ENCODE data around the gene MIEN1.
A peak's percentile ranks its signal among the peaks of the same experiment; 100 is the strongest.

MIEN1 gene

GRCh38 chr17:39687546-39688474 is 42.5 kb downstream of the MIEN1 start, which contains the start of gene PGAP3:
Gene PGAP3, minus strand, starts transcription at chr17:39688057. Its CDS starts 43 bp downstream, at chr17:39688014.
- H3K4me3 ChIP-seq (ENCODE audit: low read length): peak within 1 kb of the TSS; percentile 66
- peaks cover 19% of the 10 kb centered on the region for H3K4me1 ChIP-seq (ENCODE audit: insufficient read depth, low read length)
- H3K36me3 ChIP-seq (ENCODE audit: insufficient read depth, low read length): peaks cover 13% of the 10 kb centered on the region; the same call in 1 of the 2 replicates
- H3K27me3 ChIP-seq (ENCODE audit: insufficient read depth, low read length): no peaks in the 10 kb centered on the region
- H3K9me3 ChIP-seq (ENCODE audit: insufficient read depth, low read depth, low read length): no peaks in the 10 kb centered on the region
- H3K27ac ChIP-seq (ENCODE audit: low read depth, low read length): peak within 1 kb of the TSS; percentile 100
- WGBS: 17% methylated on average over 45 of the region's 45 CpGs
- H3K9ac ChIP-seq (ENCODE audit: low read depth, low read length): peak within 1 kb of the TSS; percentile 79

GRCh38 chr17:39687101-39687545 is 43.2 kb downstream of the MIEN1 start:
- Histone ChIP-seq H3K9me3 (ENCODE audit: insufficient read depth, low read depth, low read length) (no peaks in the 10 kb centered on the region), H3K4me3 (ENCODE audit: low read length) (peak overlapping the region; percentile 66), H3K27ac (ENCODE audit: low read depth, low read length) (peak overlapping the region; percentile 100), H3K36me3 (ENCODE audit: insufficient read depth, low read length) (peaks cover 13% of the 10 kb centered on the region; the same call in 1 of the 2 replicates), H3K9ac (ENCODE audit: low read depth, low read length) (peak overlapping the region; percentile 79; the same call in 1 of the 2 replicates), H3K4me1 (ENCODE audit: insufficient read depth, low read length) (peaks cover 19% of the 10 kb centered on the region), H3K27me3 (ENCODE audit: insufficient read depth, low read length) (no peaks in the 10 kb centered on the region)
- 75% methylated on average over 6 of the region's 6 CpGs for WGBS

GRCh38 chr17:39684369-39685192 is 45.8 kb downstream of the MIEN1 start:
- Histone ChIP-seq H3K27ac (ENCODE audit: low read depth, low read length) (no peak overlapping the region), H3K9ac (ENCODE audit: low read depth, low read length) (no peak overlapping the region), H3K9me3 (ENCODE audit: insufficient read depth, low read depth, low read length) (no peaks in the 10 kb centered on the region), H3K4me1 (ENCODE audit: insufficient read depth, low read length) (peaks cover 10% of the 10 kb centered on the region), H3K4me3 (ENCODE audit: low read length) (no peak overlapping the region), H3K36me3 (ENCODE audit: insufficient read depth, low read length) (peaks cover 20% of the 10 kb centered on the region; the same call in 1 of the 2 replicates), H3K27me3 (ENCODE audit: insufficient read depth, low read length) (no peaks in the 10 kb centered on the region)
- WGBS: 94% methylated on average over 12 of the region's 12 CpGs

GRCh38 chr17:39683295-39683939 is 46.9 kb downstream of the MIEN1 start:
- peaks cover 7% of the 10 kb centered on the region for H3K4me1 ChIP-seq (ENCODE audit: insufficient read depth, low read length)
- 92% methylated on average over 9 of the region's 9 CpGs for WGBS
- peaks cover 20% of the 10 kb centered on the region; the same call in 1 of the 2 replicates for H3K36me3 ChIP-seq (ENCODE audit: insufficient read depth, low read length)
- no peaks in the 10 kb centered on the region for H3K9me3 ChIP-seq (ENCODE audit: insufficient read depth, low read depth, low read length)
- no peaks in the 10 kb centered on the region for H3K27me3 ChIP-seq (ENCODE audit: insufficient read depth, low read length)
- no peak overlapping the region for H3K9ac ChIP-seq (ENCODE audit: low read depth, low read length)
- no peak overlapping the region for H3K4me3 ChIP-seq (ENCODE audit: low read length)
- no peak overlapping the region for H3K27ac ChIP-seq (ENCODE audit: low read depth, low read length)

- 86% methylated on average over 12 of the region's 12 CpGs for WGBS
- Histone ChIP-seq H3K4me1 (ENCODE audit: insufficient read depth, low read length) (no peaks in the 10 kb centered on the region; the same call in 1 of the 2 replicates), H3K9me3 (ENCODE audit: insufficient read depth, low read depth, low read length) (no peaks in the 10 kb centered on the region), H3K27me3 (ENCODE audit: insufficient read depth, low read length) (no peaks in the 10 kb centered on the region), H3K4me3 (ENCODE audit: low read length) (no peak overlapping the region), H3K9ac (ENCODE audit: low read depth, low read length) (no peak overlapping the region), H3K36me3 (ENCODE audit: insufficient read depth, low read length) (peaks cover 28% of the 10 kb centered on the region), H3K27ac (ENCODE audit: low read depth, low read length) (no peak overlapping the region)
These were observed 50.7 kb downstream of the MIEN1 start for GRCh38 chr17:39679521-39680192.

All from HUES64 (cell line).